ENCODE data around the gene ADAP1.

- TF ChIP-seq GATA2 (IDR thresholded peaks at IDR 0.05; ENCODE audit: low read depth, low read length) (no peak), GATA3 (IDR thresholded peaks at IDR 0.05; ENCODE audit: low read depth, low read length) (no peak)
Observed at GRCh38 chr7:951881-952547, 2.5 kb downstream of the ADAP1 start.

Measured in SH-SY5Y (cell line).